Prostate gland (tissue), 2 donors: ENCODE results near the gene HCAR2.

ENCODE experiments used
- CTCF ChIP-seq, 4 experiments: fragments of 200-600 bp in 2 of 4; fragments of 450-650 bp in 2 of 4; sonication (generic) in 2 of 4; IDR thresholded peaks; 1 replicate in 3 of 4; 2 replicates in 1 of 4; pipeline ENCODE4 v1.5.1; 2016 to 2019; ENCODE audit warnings: antibody characterized with exemption in 4 of 4, mild to moderate bottlenecking in 2 of 4, moderate library complexity in 2 of 4
- POLR2A ChIP-seq: fragments of 450-650 bp; IDR thresholded peaks from one replicate; pipeline ENCODE4 v1.6.1; 2016; ENCODE audit warnings: antibody characterized with exemption, mild to moderate bottlenecking

- TF ChIP-seq CTCF (IDR thresholded peaks at IDR 0.05) = no peak
- no peak for TF ChIP-seq POLR2A
Measured at GRCh38 chr12:122669397-122670070, 33.6 kb downstream of the HCAR2 start.
